ENCODE results near the gene C1orf105.

Gene C1orf105

DNA sequence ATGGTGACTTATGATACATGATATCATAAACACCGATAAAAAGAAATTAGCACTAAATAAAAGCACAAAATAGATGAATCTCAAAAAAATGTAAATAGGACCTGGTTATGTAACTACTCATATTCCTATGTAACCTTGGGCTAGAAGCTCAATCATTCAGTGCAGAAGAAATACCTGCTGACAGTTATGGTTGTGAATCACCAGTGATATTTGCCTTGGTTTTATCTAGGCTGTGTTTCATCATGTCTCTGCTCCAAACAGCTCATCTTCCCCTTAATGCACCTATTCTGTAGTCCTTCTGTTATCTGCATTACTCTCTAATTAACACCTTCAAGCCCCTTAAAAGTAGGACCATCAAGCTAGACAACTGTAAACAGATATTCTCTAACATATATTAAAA lies 39.7 kb downstream of the C1orf105 start:
- no peak for DNase-seq (ENCODE audit: low read depth)

DNA sequence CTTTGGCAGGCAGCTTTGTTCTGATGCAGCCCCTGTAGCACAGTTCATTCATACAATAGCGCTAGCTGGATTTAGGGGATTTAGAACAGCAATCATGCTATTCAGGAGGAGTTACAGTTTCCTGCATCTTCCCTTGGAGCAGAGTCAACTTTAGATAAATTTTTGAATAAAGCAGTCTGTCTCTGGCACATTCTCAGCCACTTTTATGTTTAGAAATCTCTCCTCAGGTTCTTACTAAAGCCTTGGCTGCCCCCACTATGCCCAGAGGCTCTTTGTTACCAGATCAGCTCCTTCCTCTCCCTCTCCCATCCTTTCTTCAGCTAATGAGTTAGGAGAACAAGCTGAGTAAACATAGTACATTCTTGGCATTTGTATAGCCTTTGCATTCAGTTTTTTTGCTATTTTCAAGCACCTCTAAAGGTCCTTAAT lies 40.4 kb downstream of the C1orf105 start:
- no peak for DNase-seq (ENCODE audit: low read depth)

DNA sequence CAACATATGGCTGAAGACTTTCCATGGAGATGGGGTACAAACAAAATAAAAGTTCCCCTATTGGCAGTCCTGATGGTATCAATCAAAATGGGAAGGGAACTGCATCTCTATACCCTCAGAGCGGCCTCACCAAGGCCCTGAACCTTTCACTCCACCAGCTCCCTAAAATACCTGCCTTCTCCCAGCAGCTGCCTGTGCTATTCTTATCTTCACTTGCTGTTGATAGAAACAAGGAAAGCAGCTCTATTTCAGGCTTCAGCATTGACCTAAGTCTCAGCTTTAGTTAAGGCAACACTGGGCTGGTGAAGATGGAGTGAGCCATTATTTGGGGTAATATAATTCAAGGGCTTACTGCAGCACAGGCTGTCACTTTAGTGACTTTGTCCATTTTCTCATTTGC lies 45.1 kb downstream of the C1orf105 start:
- no peak for DNase-seq (ENCODE audit: low read depth)

DNA sequence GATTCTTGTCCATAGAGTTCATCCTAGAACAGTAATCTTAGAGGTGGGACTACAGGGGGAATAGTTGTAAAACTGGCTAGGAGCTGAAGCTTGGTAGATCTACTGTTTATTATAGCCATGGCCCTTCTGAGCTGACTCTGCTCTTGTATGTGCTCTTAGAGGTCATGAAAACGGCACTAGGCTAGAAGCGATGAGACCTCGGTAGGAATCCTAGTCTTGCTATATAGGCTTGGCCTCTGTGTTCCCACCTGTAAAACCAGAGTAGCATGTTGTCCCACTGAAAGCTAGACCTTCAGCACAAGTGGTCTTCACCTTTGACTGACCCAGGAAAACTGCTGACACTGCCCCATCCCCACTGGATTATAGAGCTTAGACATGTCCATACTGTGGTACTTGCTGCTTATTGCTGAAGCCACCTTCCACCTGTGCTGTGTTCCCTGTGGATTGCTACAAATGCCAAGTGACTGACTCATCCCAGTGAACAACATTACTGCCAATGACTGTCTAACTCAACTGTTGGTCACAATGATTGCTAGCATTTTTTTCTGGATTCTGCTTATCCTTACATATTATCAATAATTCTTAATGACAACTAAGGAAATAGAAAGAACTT lies 46.4 kb downstream of the C1orf105 start:
- DNase-seq (ENCODE audit: low read depth): no peak

DNA sequence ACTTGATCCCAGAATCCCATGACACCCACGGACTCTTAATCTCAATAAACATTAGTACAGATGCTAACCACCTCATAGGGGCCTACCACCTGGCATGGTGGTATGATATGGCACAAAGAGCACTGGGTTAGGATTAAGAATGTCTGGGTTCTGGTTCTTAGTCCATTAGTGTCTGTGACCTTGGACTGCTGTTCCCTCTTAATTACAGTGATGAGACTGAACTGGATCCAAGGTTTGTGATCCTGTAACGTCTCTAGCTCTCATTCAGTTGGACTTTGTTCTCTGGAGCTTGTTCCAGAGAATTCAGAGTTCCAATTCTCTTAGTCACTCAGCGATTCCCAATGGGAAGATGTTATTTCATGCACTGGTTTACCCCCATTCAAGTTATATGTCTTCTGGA lies 47.0 kb downstream of the C1orf105 start:
- no peak for DNase-seq (ENCODE audit: low read depth)

DNA sequence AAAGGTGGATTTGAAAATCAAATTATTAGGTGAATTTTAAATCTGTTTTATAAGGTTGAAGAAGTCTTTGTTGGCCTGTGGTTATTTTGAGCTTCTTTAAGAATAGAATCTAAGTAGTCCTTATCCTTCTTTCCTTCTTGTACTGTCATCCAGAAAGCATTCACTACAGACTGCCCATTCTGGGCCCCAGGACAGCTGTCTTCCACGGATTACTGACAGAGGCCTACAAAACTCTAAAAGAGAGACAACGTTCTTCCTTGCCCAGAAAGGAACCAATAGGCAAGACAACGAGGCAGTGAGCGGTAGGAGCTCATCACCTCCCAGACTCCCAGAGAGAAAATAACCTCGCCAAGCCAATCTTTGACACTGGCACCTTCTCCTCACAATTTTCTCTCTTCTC lies 47.8 kb downstream of the C1orf105 start:
- no peak for DNase-seq (ENCODE audit: low read depth)

DNA sequence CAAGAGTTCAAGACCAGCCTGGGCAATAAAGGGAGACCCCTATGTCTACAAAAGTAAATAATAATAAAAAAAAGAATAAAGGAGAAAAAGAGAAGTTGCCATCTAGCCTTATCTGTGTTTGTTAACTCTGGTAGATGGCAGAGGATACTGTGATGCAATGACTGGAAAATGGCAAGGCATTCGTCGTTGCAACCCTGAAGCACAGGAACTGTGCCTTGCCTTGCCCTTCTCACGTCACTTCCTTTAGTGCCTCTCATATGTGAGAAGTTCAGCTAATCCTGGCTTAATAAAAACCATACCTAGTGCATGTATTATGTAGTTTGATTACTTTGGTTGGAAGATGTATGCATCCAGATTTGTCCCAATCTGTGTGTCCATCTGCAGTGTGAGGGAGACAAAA lies 49.2 kb downstream of the C1orf105 start:
- DNase-seq (ENCODE audit: low read depth): no peak

DNA sequence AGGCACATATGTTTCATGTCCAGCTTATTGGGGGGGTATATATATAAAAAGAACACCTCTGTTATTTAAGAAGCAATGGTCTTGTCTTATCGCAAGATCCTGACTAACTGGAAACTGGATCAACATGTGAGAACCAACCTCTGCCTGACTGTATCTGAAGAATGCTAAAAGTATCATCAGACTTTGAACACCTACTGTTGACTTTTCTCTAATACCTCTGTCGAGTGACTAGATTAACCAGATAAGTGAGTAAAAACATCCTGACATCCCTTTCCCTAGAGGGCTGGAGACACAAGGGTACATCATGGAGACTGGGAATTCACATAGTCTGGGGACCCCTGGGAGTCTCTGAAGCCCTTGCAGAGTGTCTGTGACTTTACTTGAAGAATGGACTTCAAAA lies 49.7 kb downstream of the C1orf105 start:
- no peak for DNase-seq (ENCODE audit: low read depth)

DNA sequence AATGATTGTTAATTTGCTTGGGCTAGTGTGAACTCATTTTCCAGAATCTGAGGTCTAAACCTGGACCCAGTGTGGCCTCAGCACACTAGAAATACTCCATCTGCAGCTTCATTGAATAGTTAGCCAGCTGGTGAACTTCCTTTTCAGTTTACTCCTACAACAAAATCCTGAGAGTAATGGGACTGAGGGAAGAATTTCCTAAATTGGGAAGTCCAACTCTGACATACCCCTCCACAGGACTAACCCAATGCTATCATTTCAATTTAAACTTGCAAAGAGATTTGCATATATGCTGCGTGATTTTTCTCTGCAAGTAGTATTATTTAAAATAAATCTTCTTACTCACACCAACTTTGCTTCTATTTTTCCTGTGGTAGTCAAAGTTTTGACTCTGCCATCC lies 51.2 kb downstream of the C1orf105 start:
- DNase-seq (ENCODE audit: low read depth): no peak

DNA sequence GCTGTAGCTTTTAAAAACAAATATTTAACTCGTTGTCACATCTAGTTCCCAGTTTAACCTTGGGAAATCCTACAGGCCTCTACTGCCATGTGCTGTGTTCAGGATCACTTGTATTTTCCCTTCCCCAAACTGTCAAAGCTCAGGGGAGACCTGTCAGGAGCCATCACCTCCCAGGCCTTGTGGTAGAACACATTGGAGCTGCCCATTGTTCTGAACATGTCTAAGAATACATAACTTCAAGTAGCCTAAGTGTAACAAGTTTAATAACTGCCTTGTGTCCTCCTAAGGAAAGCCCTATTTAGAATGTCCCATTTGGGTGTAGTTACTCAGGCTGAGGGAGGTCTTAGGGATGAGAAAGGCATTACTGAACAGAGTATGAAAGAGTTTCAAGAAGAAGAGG lies 52.0 kb downstream of the C1orf105 start:
- DNase-seq (ENCODE audit: low read depth): no peak

DNA sequence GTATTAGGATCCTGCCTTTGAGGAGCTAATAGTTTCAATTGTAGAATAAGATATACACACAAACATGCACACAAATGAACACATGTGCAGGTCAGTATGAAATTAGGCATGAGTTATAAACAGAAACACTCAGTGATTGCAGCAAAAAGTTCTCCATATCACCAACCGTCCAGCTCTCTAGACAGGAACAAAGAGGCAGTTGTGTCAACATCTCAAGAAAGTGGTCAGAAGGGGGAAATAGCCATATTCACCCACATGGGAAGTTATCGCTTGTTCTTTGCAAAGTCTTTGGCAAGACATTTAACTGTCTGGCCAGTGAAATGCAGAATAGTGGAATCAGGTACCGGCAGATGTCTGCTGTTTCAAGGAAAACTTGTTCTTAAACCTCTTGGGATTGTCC lies 52.8 kb downstream of the C1orf105 start:
- DNase-seq (ENCODE audit: low read depth): no peak

DNA sequence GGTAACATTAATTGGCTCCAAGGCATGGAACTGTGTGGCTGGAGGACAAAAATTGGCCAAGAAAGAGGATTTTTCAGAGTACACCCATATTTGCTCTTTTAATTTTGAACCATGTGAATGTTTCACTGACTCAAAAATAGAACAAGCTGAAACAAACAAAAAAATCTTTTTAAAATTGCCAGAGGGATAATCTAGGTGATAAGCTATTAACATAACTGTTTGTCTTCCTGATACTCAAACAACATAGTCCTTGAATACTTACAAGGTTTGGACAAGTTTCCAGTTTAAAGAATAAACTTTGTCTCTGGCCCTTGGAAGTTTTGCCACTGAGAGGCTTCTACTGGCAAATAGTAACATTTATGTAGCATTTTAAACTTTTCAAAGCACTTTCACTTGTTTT lies 53.4 kb downstream of the C1orf105 start:
- no peak for DNase-seq (ENCODE audit: low read depth)

DNA sequence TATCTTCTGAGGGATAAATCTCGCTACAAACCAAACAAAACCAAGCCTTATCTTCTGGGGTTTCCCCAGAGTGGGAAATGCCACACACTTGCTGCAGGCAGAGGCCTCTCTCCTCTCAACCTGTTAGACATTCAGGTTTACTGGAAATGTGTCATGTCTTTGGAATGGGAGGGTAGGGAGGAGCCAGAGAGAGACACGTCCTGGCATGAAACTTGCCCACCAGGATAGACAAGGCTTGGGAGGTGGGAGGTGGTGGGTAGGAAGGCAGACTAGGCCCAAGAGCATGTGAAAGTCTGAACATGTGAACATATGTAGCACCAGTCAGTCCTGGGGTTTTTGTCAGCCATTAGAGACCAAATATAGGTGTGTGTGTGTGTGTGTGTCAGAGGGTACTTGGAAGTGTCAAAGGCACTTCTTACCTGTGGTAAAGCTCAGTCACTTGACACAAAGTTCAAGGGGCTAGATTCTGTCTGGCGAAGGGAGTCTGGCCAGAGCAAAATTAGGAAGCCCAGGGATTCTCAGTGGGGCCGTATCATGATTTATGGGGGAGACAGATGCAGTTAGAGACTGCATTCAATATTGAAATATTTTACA lies 55.8 kb downstream of the C1orf105 start:
- DNase-seq (ENCODE audit: low read depth): no peak

DNA sequence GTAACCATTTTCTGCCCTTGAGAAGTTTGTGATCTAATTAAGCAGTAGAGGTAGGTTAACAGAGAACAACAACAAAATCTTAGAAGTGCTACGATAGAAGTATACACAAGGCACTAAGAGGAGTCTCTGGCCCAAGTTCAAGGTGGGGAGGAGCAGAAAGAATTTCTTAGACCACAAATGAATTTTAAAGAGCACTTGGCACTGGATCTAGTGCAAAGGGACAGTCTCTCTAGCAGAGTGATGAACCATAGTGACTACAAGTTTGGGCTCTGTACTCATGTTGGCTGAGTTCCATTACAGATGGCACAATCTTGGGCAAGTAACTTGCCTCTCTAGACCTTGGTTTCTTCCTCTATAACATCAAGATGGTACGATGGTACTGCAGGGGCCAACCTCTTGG lies 56.7 kb downstream of the C1orf105 start:
- DNase-seq (ENCODE audit: low read depth): no peak

DNA sequence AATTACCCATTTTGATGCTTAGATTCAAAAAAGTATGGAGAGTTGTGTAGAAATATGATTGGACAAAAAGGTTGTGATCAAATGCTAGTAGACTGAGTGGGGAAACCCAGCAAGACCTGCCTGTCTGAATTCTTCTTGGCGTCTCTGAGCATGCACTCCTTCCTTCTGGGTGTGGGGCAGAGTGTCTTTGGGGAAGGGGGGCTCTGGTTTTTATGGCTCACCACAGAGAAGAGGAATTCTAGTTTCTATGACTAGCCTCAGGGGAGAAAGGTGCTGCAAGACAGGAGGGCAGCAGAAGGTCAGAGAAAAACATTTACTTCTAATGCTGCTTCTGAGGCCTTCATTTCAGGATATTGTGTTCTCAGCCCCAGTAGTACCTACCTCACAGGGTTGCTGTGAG lies 57.3 kb downstream of the C1orf105 start:
- DNase-seq (ENCODE audit: low read depth): no peak

DNA sequence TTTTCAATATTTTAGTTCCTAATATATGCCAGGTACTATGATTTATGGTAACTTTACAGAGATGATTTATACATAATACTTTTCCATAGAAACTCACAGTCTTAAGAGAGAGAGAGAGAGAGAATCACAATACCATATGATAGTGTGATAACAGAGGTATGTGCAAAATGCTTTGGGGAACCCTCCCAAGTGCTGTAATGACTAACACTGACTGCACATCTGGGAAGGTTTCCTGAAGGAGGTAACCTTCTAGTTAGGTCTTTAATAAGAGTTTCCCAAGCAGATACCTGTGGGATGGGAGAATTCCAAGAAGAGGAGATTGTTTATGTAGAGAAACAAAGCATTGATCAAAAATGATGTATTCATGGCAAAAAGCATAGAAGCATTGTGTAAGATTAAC lies 58.0 kb downstream of the C1orf105 start:
- no peak for DNase-seq (ENCODE audit: low read depth)

DNA sequence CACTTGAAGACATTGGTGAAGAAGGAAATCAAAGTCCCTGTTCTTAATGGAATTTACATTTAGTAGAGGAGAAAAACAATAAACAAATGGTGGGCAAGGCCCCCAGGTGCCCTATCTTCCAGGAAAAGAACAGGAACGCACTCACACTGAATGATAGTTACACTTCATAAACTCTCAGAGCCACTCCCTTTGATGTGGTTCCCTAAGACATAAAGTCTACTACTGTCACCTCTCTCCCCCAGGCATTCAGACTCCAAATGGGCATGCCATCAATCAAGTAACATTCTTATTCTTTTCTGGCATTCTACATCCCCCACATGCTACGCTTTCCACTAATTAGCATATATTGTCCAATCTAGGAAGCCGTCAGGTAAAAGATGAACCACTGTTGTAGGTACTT lies 59.9 kb downstream of the C1orf105 start:
- no peak for DNase-seq (ENCODE audit: low read depth)

DNA sequence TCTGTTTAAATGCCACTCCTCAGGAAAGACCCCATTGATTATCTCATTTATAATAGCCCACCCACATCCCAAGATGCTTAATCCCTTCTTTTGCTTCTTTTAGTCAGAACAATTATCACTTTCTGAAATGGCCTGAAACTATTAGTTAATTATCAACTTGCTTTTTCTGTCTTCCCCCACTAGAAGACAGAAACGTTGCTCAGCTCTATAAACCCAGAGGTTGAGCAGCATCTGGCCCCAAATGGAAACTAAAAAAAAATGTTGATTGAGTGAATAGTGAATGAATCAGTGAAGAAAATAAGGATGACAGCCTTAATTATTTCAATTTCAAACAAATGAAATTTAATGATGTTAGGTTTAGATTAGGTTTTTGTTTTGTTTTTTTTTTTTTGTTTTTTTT lies 61.6 kb downstream of the C1orf105 start:
- DNase-seq (ENCODE audit: low read depth): no peak

DNA sequence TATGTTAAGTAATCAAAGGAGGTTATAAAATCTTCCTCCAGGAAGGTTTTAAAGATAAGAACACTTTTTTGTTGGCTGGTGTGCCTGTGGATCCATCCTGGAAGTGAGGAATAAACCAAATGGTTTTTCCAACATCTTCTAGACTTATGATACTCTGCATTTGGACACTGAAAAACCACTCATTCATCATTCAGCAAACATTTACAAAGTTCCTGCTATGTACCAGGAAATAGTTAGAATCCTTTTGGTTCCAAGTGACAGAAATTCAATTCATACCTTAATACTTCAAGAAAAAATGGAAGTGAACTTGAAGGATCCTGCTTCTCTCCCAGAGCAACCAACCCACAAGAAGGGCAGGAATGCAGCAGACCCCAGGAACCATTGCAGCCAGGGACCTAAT lies 63.0 kb downstream of the C1orf105 start:
- DNase-seq (ENCODE audit: low read depth): no peak

DNA sequence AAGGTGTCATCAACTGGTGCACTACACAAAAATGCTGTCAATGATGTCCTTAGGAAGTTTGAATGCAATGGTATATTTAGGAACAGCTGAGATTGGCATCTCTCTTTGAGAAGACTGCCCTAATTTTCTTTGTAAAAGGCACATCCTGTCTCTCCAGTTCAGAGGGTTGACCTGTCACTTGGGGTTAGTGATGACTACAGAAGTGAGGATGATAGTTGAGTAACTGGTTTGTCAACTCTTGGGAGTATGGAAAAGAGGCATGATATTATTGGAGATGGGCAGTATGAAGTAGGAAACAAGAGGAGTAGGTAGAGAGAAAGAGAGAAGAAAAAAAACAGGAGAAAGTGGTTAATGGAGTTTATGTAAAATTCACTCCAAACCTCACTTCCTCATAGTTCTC lies 63.8 kb downstream of the C1orf105 start:
- DNase-seq (ENCODE audit: low read depth): no peak

DNA sequence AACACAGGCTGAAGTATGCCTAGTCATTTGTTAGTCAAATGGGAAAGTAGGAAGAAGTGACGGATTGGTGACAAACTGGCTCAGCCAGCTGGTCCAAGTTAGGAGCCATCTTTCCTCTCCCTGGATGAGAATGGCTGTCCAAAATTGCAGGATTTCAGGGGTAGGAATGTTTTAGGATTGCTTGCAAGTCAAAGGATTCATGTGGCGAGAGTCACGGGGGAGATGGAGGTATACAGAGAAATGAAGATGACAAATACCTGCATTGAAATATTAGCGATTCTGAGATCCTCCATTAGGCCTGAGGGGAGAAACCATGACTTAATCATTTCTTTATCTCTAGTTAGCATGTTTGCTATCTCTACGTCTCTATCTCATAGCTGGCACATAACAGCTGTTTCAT lies 65.1 kb downstream of the C1orf105 start:
- no peak for DNase-seq (ENCODE audit: low read depth)

DNA sequence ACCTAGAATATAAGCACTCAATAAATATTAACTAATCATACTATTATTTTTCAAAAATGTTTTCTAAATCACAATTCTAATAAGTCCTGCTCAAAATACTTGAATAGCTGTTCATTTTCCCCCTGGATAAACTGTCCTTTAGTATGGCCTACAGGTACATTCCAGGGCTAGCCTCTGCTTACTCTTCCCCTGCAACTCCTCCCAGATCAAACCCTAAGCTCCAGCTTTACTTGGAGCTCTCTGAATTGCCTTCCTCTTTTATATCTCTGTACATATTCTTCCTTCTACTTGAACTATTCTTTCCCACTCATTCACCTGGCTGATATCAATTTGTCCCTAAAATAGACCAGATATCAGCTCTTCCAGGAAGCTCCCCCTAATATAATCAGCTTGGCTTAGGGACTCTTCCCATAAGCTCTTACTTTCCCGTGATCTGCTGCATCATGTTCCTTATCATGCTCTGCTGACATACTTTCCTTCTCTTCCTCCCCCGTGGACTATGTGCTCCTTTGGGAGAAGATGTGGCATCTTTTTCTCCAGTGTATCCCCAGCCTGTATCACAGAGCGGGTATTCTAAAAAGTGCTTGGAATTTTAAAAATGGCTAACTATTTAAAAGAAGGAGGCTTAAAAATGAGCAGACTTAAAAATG lies 66.4 kb downstream of the C1orf105 start:
- no peak for DNase-seq (ENCODE audit: low read depth)

DNA sequence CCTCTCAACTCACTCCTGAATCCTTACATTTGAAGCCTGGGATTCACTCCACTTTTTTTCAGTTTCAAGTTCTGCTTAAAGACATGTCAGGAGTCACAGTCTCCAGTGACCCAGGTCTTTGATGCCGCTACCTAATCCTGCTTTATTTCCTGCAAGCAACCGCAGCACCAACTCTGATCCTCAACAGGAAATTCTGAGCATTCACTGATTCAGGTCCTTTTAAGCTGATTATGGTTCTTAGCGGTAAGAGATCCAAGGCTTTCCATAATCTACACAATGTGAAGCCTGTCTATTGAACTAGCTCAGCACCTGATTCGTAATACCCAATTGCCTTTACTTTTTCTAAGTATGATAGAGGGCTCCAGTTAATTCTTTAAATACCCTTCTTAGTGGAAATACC lies 67.1 kb downstream of the C1orf105 start:
- no peak for DNase-seq (ENCODE audit: low read depth)

DNA sequence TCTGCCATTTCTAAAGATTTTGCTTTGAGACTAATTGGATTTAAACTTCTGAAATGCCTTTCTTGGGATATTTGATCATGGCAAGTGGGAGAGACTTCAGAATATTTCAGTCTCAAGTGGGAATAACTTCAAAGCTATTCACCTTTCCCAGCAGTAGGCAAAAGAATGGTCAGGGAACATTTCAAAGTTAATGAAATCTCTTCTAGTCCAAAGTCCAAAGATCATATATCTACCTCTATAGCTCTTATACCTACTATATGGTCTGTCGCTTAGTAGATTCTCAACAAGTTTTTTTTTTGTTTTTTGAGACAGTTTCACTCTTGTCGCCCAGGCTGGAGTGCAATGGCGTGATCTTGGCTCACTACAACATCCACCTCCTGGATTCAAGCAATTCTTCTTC lies 67.9 kb downstream of the C1orf105 start:
- DNase-seq (ENCODE audit: low read depth): no peak
